Endodermal cell (in vitro differentiated cells): ENCODE data around the gene GTF3C1. TPM values are rescaled to one million over a fixed set of nuclear protein-coding genes. Genes with fewer than 3 reads are reported as not detected.

Experiments used
- DNase-seq: peaks from one replicate; pipeline ENCODE4 v3.0.0-alpha.2; 2017
- H3K27ac ChIP-seq: 2 replicates; pipeline ENCODE4 v1.5.1; 2013; ENCODE audit warnings: mild to moderate bottlenecking, low read depth, low read length, moderate library complexity
- H3K27me3 ChIP-seq: 2 replicates; pipeline ENCODE4 v1.6.1; 2013; ENCODE audit warnings: mild to moderate bottlenecking, low read length, moderate library complexity; ENCODE audit not compliant: insufficient read depth, control insufficient read depth, poor library complexity, severe bottlenecking
- H3K36me3 ChIP-seq: 2 replicates; pipeline ENCODE4 v1.7.0; 2013; ENCODE audit warnings: mild to moderate bottlenecking, low read length, moderate library complexity; ENCODE audit not compliant: control insufficient read depth, insufficient read depth
- H3K4me1 ChIP-seq: one replicate; pipeline ENCODE4 v1.7.0; 2013; ENCODE audit warnings: low read length; ENCODE audit not compliant: control insufficient read depth, insufficient read depth
- H3K4me3 ChIP-seq: 2 replicates; pipeline ENCODE4 v1.5.1; 2013; ENCODE audit warnings: mild to moderate bottlenecking, low read length, moderate library complexity
- H3K9ac ChIP-seq: 2 replicates; pipeline ENCODE4 v1.6.1; 2013; ENCODE audit warnings: mild to moderate bottlenecking, low read length, moderate library complexity; ENCODE audit not compliant: poor library complexity, severe bottlenecking; ENCODE audit errors: extremely low read depth
- H3K9me3 ChIP-seq: 2 replicates; pipeline ENCODE4 v1.6.1; 2013; ENCODE audit warnings: mild to moderate bottlenecking, low read length, moderate library complexity; ENCODE audit not compliant: control insufficient read depth
- H3K27ac Mint-ChIP-seq: 2 replicates; pipeline ENCODE4 v1.8.0; 2020; ENCODE audit warnings: mixed read lengths
- H3K27me3 Mint-ChIP-seq: 2 replicates; pipeline ENCODE4 v1.8.0; 2021; ENCODE audit warnings: mild to moderate bottlenecking, mixed read lengths; ENCODE audit not compliant: insufficient read depth
- H3K36me3 Mint-ChIP-seq: 2 replicates; pipeline ENCODE4 v1.8.0; 2020; ENCODE audit warnings: low read depth, mixed read lengths
- H3K4me1 Mint-ChIP-seq: 2 replicates; pipeline ENCODE4 v1.8.0; 2020; ENCODE audit warnings: mixed read lengths
- H3K4me3 Mint-ChIP-seq: 2 replicates; pipeline ENCODE4 v1.8.0; 2020; ENCODE audit warnings: mild to moderate bottlenecking, moderate library complexity, mixed read lengths
- H3K9me3 Mint-ChIP-seq: 2 replicates; pipeline ENCODE4 v1.8.0; 2020; ENCODE audit warnings: mild to moderate bottlenecking, mixed read lengths
- CTCF ChIP-seq: fragments of 200-600 bp; sonication (generic); conservative IDR thresholded peaks from 2 replicates; pipeline ENCODE4 v1.5.0; 2021; ENCODE audit warnings: antibody characterized with exemption, mild to moderate bottlenecking
- WGBS, 2 experiments: methylation state at CpG; one replicate each; pipeline versions ENCODE4 v1.1.5 to v1.1.7; 2013; ENCODE audit warnings: missing lambda C conversion rate in 2 of 2, mixed read lengths in 1 of 2; ENCODE audit not compliant: insufficient coverage in 1 of 2, insufficient read length in 1 of 2; 5-methylcytosine and 5-hydroxymethylcytosine counted together
- total RNA-seq, 2 donors: library from RNA; stranded (reverse); fragmentation: NEBNext Ultra II Directional in 1 of 2; extraction: Animal tissue kit (Norgen Biotek cat#: 25700) in 1 of 2; gene quantifications; 2 replicates in 1 of 2; 3 replicates in 1 of 2; pipeline ENCODE4 v1.2.1, GENCODE V29; 2021

Gene GTF3C1
- total RNA-seq, 2 donors from 2014 or later, result 138 TPM

- no peak for TF ChIP-seq CTCF
- no peak overlapping the region for H3K27ac ChIP-seq
- H3K9ac ChIP-seq, result no peak overlapping the region
- Mint-ChIP-seq H3K27me3 (no peaks in the 10 kb centered on the region), H3K36me3 (peaks cover 7% of the 10 kb centered on the region), H3K4me1 (peaks cover 13% of the 10 kb centered on the region), H3K9me3 (no peaks in the 10 kb centered on the region), H3K4me3 (no peak overlapping the region), H3K27ac (no peak overlapping the region)
- 93 to 100% methylated on average over 1 to 3 of the region's 4 CpGs for WGBS, 2 experiments
- DNase-seq, result no peak
- H3K36me3 ChIP-seq, result peaks cover 4% of the 10 kb centered on the region
- no peak overlapping the region for H3K4me3 ChIP-seq
- H3K4me1 ChIP-seq, result peaks cover 7% of the 10 kb centered on the region
- H3K9me3 ChIP-seq, result no peaks in the 10 kb centered on the region
- no peaks in the 10 kb centered on the region for H3K27me3 ChIP-seq
These were observed 18.4 kb upstream of the GTF3C1 start for GRCh38 chr16:27568077-27568476.

GRCh38 chr16:27566417-27566816 lies 16.7 kb upstream of the GTF3C1 start:
- Mint-ChIP-seq H3K27ac (no peak overlapping the region), H3K27me3 (no peaks in the 10 kb centered on the region), H3K4me1 (no peaks in the 10 kb centered on the region), H3K9me3 (no peaks in the 10 kb centered on the region), H3K4me3 (no peak overlapping the region), H3K36me3 (peaks cover 7% of the 10 kb centered on the region)
- WGBS, 2 experiments, result 95% methylated on average over 5 to 6 of the region's 6 CpGs
- peaks cover 4% of the 10 kb centered on the region for H3K36me3 ChIP-seq
- H3K27me3 ChIP-seq, result no peaks in the 10 kb centered on the region
- no peak overlapping the region for H3K9ac ChIP-seq
- DNase-seq, result no peak
- no peak for TF ChIP-seq CTCF
- peaks cover 6% of the 10 kb centered on the region for H3K4me1 ChIP-seq
- no peak overlapping the region for H3K4me3 ChIP-seq
- H3K9me3 ChIP-seq, result no peaks in the 10 kb centered on the region
- no peak overlapping the region for H3K27ac ChIP-seq

DNA sequence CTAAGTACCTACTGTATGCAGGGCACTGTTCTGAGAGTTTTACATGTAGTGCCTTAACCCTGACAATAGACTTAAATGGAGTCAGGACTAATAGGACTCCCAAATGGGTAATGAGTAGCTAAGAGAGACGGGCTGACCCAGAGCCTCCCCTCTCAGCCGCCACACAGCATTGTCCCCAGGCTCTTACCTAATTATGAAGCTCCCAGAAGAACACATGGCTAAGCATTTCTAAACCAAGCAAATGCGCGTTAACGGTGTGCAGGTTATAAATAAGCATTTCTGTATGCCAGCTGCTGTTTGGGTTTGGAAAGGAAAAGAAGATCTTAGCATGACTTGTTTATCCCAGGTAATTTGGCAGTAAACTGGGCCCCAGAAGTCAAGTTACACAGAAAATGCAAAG lies 14.5 kb upstream of the GTF3C1 start:
- Histone ChIP-seq H3K36me3 (no peaks in the 10 kb centered on the region), H3K27me3 (no peaks in the 10 kb centered on the region), H3K9ac (no peak overlapping the region), H3K4me1 (no peaks in the 10 kb centered on the region), H3K9me3 (no peaks in the 10 kb centered on the region), H3K4me3 (no peak overlapping the region), H3K27ac (no peak overlapping the region)
- no peak for TF ChIP-seq CTCF
- 96 to 100% methylated on average over 5 of the region's 5 CpGs for WGBS, 2 experiments
- Mint-ChIP-seq H3K9me3 (no peaks in the 10 kb centered on the region), H3K27ac (no peak overlapping the region), H3K4me1 (peaks cover 2% of the 10 kb centered on the region), H3K4me3 (no peak overlapping the region), H3K36me3 (peaks cover 5% of the 10 kb centered on the region), H3K27me3 (no peaks in the 10 kb centered on the region)
- DNase-seq, result no peak
